Osteoblast (primary cell): ENCODE data around the gene RBM3. TPM values are rescaled to one million over a fixed set of nuclear protein-coding genes. Genes with fewer than 3 reads are reported as not detected.

ENCODE experiments used
- DNase-seq: peaks from one replicate; pipeline ENCODE4 v3.0.0; 2011; ENCODE audit warnings: low spot score, mixed read lengths; ENCODE audit not compliant: insufficient read length; ENCODE audit errors: missing footprints
- H2AFZ ChIP-seq: 2 replicates; pipeline ENCODE4 v1.6.0; 2011; ENCODE audit warnings: mild to moderate bottlenecking, low read length
- H3K27ac ChIP-seq: 2 replicates; pipeline ENCODE4 v1.5.1; 2011; ENCODE audit warnings: mild to moderate bottlenecking, low read depth, low read length, moderate library complexity
- H3K27me3 ChIP-seq: 2 replicates; pipeline ENCODE4 v1.6.0; 2012; ENCODE audit warnings: mild to moderate bottlenecking, control low read depth, inconsistent platforms, low read length, moderate library complexity; ENCODE audit not compliant: insufficient read depth
- H3K36me3 ChIP-seq: 2 replicates; pipeline ENCODE4 v1.5.1; 2011; ENCODE audit warnings: mild to moderate bottlenecking, low read length, control low read depth, moderate library complexity; ENCODE audit not compliant: insufficient read depth
- H3K4me1 ChIP-seq: 2 replicates; pipeline ENCODE4 v1.5.1; 2011; ENCODE audit warnings: mild to moderate bottlenecking, low read length, control low read depth, moderate library complexity; ENCODE audit not compliant: insufficient read depth
- H3K4me2 ChIP-seq: 2 replicates; pipeline ENCODE4 v1.6.0; 2011; ENCODE audit warnings: mild to moderate bottlenecking, low read length; ENCODE audit not compliant: insufficient read depth
- H3K4me3 ChIP-seq: fragments of 200-600 bp; sonication (generic); 3 replicates; pipeline ENCODE4 v1.5.1; 2012; ENCODE audit warnings: mild to moderate bottlenecking, low read length, inconsistent platforms; ENCODE audit not compliant: insufficient read depth
- H3K79me2 ChIP-seq: 2 replicates; pipeline ENCODE4 v1.6.0; 2012; ENCODE audit warnings: mild to moderate bottlenecking, low read length, control low read depth, inconsistent platforms; ENCODE audit not compliant: insufficient read depth
- H3K9me3 ChIP-seq: 2 replicates; pipeline ENCODE4 v1.5.1; 2011; ENCODE audit warnings: low read depth, low read length, control low read depth
- H4K20me1 ChIP-seq: 2 replicates; pipeline ENCODE4 v1.6.0; 2012; ENCODE audit warnings: mild to moderate bottlenecking, low read length, control low read depth; ENCODE audit not compliant: insufficient read depth
- total RNA-seq: library from RNA; depleted of rRNA; stranded (reverse); fragments of >200 nt; gene quantifications from 2 replicates; pipeline ENCODE4 v1.2.3, GENCODE V29; 2012
- TF ChIP-seq, protein P1 (sequence below): IDR thresholded peaks from 2 replicates; pipeline ENCODE4 v1.5.1; 2011; ENCODE audit warnings: mild to moderate bottlenecking, low read depth, low read length, moderate library complexity; ENCODE audit errors: extremely low read depth

Gene RBM3
- total RNA-seq, 1 donor: 441 TPM

DNA sequence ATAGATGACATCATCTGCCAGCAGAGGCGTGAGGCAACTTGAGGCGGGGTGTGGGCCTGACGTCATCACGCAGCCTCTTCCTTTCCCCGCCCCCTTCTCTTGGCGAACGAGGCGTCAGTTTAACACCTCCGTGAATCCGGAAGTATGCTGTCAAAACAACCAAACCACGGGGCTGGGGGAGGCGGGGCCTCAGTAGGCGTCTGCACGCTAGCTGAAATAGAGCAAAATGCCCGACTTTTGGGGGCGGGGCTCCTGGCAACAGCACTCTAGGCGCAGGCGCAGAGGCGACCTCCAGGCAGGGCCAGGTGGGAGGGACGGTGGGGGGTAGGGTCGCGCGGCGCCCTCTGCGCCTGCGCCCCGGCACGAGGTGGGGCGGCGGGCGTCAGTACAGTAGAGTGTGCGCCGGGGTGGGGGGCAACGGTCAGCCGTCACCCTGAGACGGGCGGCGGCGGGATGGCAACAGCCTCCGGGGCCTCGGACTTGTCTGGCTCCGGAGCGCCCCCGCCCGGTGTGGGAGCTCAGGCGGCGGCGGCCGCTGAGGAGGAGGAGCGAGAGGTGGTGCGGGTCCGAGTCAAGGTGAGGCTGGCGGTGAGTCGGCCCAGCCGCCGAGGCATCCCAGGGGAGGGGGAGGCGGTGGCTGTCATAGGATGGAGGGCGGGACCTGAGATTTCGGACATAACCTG lies 34.8 kb upstream of the RBM3 start, which contains the start of gene TBC1D25:
Gene TBC1D25 (plus strand): TSS at position 370 of the 683 bp plus-strand sequence. CDS start 84 bp downstream, at position 454.
- H3K9me3 ChIP-seq: no peaks in the 10 kb centered on the region
- H4K20me1 ChIP-seq: no peaks in the 10 kb centered on the region
- no peaks in the 10 kb centered on the region for H3K36me3 ChIP-seq
- peaks cover 14% of the 10 kb centered on the region for H3K4me1 ChIP-seq
- H3K4me2 ChIP-seq: peak within 1 kb of the TSS; percentile 76
- peak within 1 kb of the TSS; percentile 82 for H3K4me3 ChIP-seq
- H2AFZ ChIP-seq: peak within 1 kb of the TSS; percentile 75
- peak within 1 kb of the TSS; percentile 74 for H3K27ac ChIP-seq
- no peaks in the 10 kb centered on the region for H3K27me3 ChIP-seq
- TF ChIP-seq, protein P1, sequence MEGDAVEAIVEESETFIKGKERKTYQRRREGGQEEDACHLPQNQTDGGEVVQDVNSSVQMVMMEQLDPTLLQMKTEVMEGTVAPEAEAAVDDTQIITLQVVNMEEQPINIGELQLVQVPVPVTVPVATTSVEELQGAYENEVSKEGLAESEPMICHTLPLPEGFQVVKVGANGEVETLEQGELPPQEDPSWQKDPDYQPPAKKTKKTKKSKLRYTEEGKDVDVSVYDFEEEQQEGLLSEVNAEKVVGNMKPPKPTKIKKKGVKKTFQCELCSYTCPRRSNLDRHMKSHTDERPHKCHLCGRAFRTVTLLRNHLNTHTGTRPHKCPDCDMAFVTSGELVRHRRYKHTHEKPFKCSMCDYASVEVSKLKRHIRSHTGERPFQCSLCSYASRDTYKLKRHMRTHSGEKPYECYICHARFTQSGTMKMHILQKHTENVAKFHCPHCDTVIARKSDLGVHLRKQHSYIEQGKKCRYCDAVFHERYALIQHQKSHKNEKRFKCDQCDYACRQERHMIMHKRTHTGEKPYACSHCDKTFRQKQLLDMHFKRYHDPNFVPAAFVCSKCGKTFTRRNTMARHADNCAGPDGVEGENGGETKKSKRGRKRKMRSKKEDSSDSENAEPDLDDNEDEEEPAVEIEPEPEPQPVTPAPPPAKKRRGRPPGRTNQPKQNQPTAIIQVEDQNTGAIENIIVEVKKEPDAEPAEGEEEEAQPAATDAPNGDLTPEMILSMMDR: peak; percentile 29
- peak; percentile 93 for DNase-seq
- peaks cover 15% of the 10 kb centered on the region for H3K79me2 ChIP-seq

GRCh38 chrX:48540028-48540375 lies 34.3 kb upstream of the RBM3 start:
- peak overlapping the region; percentile 75 for H2AFZ ChIP-seq
- peak overlapping the region; percentile 74 for H3K27ac ChIP-seq
- H4K20me1 ChIP-seq: no peaks in the 10 kb centered on the region
- H3K4me1 ChIP-seq: peaks cover 14% of the 10 kb centered on the region
- H3K4me2 ChIP-seq: peak overlapping the region; percentile 76
- peak overlapping the region; percentile 82 for H3K4me3 ChIP-seq
- H3K27me3 ChIP-seq: no peaks in the 10 kb centered on the region
- no peaks in the 10 kb centered on the region for H3K9me3 ChIP-seq
- H3K79me2 ChIP-seq: peaks cover 15% of the 10 kb centered on the region
- TF ChIP-seq, protein P1: no peak
- H3K36me3 ChIP-seq: no peaks in the 10 kb centered on the region
- DNase-seq: no peak

DNA sequence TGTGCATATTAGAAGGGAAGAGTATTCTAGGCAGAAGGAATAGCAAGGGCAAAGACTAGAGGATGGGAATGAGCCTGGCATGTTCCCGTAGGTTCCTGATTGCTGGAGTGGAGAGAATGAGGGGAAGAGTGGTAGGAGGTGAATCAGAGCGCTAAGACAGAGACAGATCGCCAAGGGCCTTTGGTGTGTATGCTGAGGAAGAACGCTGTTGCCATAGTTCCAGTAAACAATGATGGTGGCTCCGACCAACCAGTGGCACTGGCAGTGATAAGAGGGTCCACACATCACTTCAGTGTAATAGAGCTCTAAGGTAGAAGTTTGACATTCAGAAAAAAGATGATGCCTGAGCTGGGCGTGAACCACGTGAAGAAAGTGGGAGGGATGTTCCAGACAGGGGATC lies 33.8 kb upstream of the RBM3 start:
- Histone ChIP-seq H3K4me2 (peak overlapping the region; percentile 76), H3K36me3 (no peaks in the 10 kb centered on the region), H2AFZ (no peak overlapping the region), H3K9me3 (no peaks in the 10 kb centered on the region), H3K27me3 (no peaks in the 10 kb centered on the region), H3K27ac (no peak overlapping the region), H3K4me3 (peak overlapping the region; percentile 82), H3K79me2 (peaks cover 15% of the 10 kb centered on the region), H4K20me1 (no peaks in the 10 kb centered on the region), H3K4me1 (peaks cover 14% of the 10 kb centered on the region)
- TF ChIP-seq, protein P1: no peak
- no peak for DNase-seq

DNA sequence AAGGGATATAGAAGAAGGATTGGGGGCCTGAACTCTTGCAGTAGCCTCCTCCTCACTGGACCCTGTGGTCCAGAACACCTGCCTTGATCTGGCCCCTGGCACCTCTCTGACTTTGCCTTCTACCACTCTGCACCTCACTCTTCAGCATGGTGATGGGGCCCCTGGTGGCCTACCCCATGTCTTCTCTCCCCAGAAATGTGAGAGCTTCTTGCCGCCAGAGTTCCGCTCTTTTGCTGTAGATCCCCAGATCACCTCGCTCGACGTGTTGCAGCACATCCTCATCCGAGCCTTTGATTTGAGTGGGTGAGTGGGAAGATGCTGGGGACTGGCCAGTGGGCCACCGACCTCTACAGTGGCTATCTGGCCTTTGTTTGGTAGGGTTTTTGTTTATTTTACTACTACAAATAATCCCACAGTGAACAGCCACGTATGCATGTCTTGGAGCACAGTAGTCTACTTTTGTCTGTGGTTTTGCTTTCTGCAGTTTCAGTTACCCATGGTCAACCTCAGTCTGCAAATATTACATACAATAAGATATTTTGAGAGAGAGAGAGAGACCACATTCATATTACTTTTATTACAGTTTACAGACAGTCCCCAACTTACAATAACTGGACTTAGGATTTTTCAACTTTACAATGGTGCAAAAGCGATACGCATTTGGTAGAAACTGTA lies 33.0 kb upstream of the RBM3 start:
- Histone ChIP-seq H3K79me2 (peaks cover 15% of the 10 kb centered on the region), H3K9me3 (no peaks in the 10 kb centered on the region), H3K4me2 (no peak overlapping the region), H3K4me1 (peaks cover 14% of the 10 kb centered on the region), H3K27me3 (no peaks in the 10 kb centered on the region), H2AFZ (no peak overlapping the region), H3K27ac (no peak overlapping the region), H4K20me1 (no peaks in the 10 kb centered on the region), H3K4me3 (no peak overlapping the region), H3K36me3 (no peaks in the 10 kb centered on the region)
- TF ChIP-seq, protein P1: no peak
- no peak for DNase-seq
